Measurements from ENCODE around the gene DSCAM. TPM values are rescaled to one million over a fixed set of nuclear protein-coding genes. Genes with fewer than 3 reads are reported as not detected.

The DSCAM gene
- total RNA-seq, 4 donors from 2014 or later, result 0.17 TPM; not detected in 3

DNA sequence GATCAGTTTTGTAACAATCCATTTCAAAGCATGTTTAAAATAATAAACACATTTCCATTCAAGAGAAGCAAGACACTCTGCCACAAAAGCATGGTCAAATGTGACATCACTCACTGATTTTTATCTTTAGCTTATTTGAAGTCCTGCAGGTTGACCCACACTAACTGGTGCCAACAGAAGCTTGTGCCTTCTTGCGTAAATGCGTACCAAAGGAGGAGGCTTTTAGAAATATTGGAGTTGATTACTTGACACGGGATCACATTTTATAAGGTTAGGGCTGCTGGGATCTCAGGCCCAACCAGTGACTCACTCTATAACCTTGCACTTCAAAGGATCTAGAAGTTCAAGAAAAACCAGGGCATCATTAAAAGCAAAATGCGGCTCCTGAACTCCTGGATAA lies 776.1 kb downstream of the DSCAM start:
- TF ChIP-seq, protein P1, sequence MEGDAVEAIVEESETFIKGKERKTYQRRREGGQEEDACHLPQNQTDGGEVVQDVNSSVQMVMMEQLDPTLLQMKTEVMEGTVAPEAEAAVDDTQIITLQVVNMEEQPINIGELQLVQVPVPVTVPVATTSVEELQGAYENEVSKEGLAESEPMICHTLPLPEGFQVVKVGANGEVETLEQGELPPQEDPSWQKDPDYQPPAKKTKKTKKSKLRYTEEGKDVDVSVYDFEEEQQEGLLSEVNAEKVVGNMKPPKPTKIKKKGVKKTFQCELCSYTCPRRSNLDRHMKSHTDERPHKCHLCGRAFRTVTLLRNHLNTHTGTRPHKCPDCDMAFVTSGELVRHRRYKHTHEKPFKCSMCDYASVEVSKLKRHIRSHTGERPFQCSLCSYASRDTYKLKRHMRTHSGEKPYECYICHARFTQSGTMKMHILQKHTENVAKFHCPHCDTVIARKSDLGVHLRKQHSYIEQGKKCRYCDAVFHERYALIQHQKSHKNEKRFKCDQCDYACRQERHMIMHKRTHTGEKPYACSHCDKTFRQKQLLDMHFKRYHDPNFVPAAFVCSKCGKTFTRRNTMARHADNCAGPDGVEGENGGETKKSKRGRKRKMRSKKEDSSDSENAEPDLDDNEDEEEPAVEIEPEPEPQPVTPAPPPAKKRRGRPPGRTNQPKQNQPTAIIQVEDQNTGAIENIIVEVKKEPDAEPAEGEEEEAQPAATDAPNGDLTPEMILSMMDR (IDR thresholded peaks at IDR 0.05; ENCODE audit: low read depth), result no peak

DNA sequence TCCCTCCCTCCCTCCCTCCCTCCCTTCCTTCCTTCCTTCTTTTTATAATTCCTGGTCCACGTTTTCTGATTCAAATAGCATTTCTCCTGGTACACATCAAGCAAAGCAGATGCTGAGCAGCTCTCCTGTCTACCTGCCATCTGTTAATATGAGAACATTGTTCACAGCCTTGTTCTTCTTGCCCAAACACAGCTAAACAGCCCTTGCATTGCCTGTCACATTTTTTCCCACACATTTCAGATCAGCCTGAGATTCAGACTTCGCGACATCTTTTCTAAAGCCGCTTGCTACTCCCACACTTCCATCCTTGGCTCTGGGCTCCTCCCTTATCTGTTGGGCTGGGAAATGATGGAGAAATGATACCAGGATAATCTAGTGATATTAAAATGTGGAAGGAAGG lies 779.2 kb downstream of the DSCAM start:
- TF ChIP-seq, protein P1 (IDR thresholded peaks at IDR 0.05; ENCODE audit: low read depth), result no peak

DNA sequence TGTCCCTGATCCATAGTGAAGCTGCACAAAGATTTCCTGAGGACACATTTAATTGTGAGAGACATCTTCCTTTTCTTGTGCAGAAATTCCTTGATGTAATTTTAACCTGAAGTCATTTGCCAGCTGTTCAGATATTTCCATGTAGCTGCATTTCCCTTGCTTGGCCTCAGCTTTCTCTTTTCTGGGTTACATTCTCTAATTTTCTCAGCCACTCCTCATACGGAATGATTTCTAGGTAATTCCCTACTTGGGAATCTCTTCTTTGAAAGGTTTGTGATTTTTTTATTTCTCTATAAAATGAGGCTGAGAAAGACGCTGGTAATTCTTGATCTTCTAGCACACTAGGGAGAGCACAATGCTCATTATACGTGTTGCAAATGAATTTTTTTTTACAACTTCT lies 780.7 kb downstream of the DSCAM start:
- TF ChIP-seq, protein P1 (IDR thresholded peaks at IDR 0.05; ENCODE audit: low read depth), result no peak

DNA sequence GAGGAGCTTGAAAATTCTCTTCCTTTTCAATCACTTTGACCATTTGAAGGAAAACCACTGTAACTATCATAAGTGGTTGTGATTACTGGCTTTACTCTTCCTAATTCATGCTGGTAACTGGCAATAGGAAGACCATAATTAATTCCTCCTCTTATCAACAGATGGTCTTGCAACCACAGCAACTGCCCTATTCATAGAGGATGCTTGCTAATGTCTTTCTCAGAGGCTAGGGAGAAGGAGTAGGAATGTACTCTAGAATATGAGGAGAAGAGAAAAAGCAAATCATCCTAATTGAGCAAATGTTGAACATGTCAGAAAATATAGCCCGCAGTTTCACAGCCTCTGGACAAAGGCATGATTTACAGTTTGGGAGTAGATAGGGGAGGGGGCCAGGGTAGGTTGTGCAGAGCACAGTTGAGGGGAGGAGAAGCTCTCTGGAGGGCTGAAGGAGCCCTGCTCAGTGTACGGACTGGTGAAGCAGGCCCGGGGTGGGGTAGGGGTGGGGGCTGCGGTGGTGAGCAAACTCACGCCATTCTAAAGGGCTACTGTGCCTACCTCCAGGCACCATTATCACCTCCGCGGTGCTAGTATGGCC lies 786.8 kb downstream of the DSCAM start:
- TF ChIP-seq, protein P1 (IDR thresholded peaks at IDR 0.05; ENCODE audit: low read depth), result no peak

DNA sequence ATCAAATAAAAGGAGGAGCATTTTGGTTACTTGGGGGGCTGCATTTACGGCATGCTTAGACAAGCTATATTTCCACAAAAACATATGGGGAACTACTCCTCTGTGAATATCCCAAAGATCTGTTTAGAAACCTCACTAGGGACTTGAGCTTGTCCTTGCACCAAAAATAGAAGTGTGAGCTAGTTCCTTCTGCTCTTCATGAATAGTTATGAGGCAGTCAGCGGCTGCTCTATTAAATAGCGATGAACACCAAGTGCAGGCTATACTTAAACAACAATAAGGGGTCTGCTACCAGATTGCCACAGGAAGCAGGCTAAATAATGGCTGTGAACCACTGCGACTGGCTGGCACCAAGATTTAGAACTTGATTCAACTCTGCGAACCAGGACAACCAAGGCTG lies 789.6 kb downstream of the DSCAM start:
- TF ChIP-seq, protein P1 (IDR thresholded peaks at IDR 0.05; ENCODE audit: low read depth), result no peak

DNA sequence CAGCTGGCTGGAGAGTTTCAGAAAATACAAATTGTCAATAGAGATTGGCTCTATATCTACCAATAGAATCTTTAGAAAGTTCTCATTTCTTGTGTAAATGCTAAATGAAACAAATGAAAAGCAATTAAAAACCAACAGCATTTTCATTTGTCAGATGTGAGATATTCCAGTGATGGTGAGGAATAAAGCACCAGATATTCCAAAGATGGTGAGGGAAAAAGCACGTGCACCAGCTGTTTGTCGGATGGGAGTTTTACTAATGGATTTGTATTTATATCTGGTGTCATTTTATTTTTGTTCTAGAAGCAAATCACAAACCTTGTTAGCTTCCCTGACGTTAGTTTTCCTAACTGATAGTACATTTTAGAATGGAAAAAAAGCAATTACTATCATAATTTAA lies 790.9 kb downstream of the DSCAM start:
- TF ChIP-seq, protein P1 (IDR thresholded peaks at IDR 0.05; ENCODE audit: low read depth), result no peak

DNA sequence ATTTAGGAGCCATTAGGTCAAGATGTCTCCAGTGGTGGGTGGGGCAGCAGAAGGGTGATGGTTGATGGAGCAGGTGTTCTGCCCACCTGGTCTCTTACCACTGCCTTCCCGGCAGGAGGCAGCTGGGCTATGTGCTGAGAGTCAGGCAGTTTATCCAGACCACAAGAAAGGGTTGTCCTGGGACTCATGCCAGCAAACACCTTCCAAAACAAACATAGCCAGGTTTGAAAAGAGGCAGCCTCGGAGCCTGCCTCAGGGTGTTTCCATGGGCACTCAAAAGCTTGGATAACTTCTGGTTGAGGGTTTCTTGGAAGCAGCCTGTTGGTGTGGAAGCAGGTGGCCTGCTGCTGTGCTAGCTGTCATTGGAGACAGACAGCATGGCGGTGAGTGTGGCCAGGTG lies 792.6 kb downstream of the DSCAM start:
- TF ChIP-seq, protein P1 (IDR thresholded peaks at IDR 0.05; ENCODE audit: low read depth), result no peak
